Sciatic nerve (tissue), 2 donors: ENCODE measurements around the gene DNASE1L1. TPM values are rescaled to one million over a fixed set of nuclear protein-coding genes. Genes with fewer than 3 reads are reported as not detected.

Experiments
- ATAC-seq: fragments of 200-7000 bp; cut with Tn5 transposase; one replicate; pipeline ENCODE4 v1.9.1; 2020; ENCODE audit warnings: mild to moderate bottlenecking, moderate library complexity
- DNase-seq: peaks from one replicate; pipeline ENCODE4 v3.0.0-alpha.2; 2020; ENCODE audit warnings: low spot score
- intact Hi-C: fragments of 100-400 bp; cut with DNase I; formaldehyde crosslinking; loops from one replicate; pipeline ENCODE4 v1.14.2; 2022
- microRNA-seq: library from miRNA; unstranded; fragments of <30 nt; microRNA quantifications from one replicate; pipeline ENCODE4 v1.2.0, GENCODE V29; 2020
- total RNA-seq: library from RNA; stranded (reverse); fragmentation: NEBNext Ultra II Directional; extraction: Animal tissue kit (Norgen Biotek cat#: 25700); gene quantifications from one replicate; pipeline ENCODE4 v1.2.1, GENCODE V29; 2021
- donor health status: DM: no; HTN: no; CAD: no.
- donor health status: DM: no; HTN: no; CAD: no.

DNASE1L1 gene
- total RNA-seq, 1 donor from 2014 or later, result 18.4 TPM

GRCh38 chrX:154359362-154360154 is 49.5 kb downstream of the DNASE1L1 start:
- no peak for ATAC-seq
- DNase-seq, result no peak
- intact Hi-C loops, result no loop called here

GRCh38 chrX:154358829-154359228 is 50.2 kb downstream of the DNASE1L1 start:
- DNase-seq (no peak), ATAC-seq (no peak)
- intact Hi-C loops, result no loop called here

DNA sequence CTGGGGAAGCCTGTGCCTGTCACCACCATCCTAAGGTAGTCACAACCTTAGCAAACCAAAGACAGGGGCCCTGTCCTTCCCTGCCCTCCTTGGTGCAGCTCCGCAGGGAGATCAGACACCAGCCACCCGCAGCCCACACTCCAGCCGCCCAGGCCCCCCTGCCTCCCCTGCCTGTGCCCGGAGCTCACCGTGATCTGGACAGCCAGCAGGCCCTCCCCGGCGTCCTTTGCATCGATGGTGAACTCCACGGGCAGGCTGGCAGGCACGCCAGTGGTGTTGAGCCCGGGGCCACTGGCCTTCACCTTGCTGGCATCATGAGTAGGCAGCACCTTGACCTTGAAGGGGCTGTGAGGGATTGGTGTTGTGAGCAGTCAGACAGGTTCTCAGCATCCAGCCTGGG is 51.0 kb downstream of the DNASE1L1 start:
- intact Hi-C loops, result no loop called here
- ATAC-seq, result no peak
- DNase-seq, result no peak

DNA sequence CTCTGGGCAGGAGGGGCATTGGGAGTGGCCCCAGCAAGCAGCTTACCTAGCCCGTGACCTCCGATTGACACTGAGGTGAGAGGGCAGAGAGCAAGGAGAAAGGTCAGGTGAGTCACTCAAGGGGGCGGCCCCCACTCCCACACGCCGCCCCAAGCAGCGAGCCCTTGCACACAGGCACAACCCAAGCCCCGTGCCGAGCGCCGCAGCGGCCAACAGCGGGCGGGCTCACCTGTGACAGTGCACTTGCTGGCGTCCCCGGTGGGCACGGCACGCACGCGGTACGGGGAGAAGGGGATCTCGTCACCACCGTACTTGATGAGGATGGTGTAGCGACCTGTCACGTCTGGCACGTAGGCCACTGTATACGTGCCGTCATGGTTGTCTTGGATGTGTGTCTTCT is 51.8 kb downstream of the DNASE1L1 start:
- DNase-seq (no peak), ATAC-seq (no peak)
- intact Hi-C loops, result no loop called here

DNA sequence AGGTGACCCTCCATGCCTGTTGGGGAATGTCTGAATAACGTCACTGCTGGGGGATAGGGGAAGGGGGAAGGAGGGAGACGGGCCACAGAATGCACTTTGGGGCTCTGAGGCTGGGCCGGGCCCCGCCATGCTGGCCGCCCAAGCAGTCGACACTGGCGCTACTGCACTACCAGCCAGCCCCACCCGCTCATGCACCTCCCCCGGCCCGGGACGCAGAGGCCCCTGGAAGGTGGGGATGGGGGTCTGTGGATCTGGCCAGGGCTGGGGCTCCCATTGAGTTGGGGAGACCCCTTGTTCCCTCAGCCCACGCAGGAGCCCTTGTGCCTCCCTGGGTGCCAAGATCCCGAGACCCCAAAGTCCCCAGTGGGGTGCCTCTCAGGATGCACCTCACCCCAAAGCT is 52.5 kb downstream of the DNASE1L1 start:
- intact Hi-C loops, result no loop called here
- DNase-seq (no peak), ATAC-seq (no peak)

DNA sequence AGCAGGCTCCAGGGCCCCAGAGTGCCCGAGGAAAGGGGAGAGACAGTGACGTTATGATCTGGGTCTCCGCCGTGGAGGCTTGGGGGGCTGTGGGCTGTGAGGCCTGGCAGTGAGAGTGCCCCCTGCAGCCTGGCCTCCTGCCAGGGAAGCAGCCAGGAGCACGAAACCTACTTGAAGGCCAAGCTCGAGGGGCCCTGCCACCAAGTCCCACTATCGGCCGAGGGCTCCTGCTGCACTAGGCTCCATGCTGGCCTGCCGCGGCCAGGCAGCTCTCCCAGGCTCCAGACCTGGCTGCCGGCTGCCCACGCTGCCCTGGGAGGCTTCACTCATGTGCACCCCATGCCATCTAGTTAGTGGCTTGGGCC is 53.3 kb downstream of the DNASE1L1 start:
- DNase-seq, result no peak
- ATAC-seq, result no peak
- intact Hi-C loops, result no loop called here

DNA sequence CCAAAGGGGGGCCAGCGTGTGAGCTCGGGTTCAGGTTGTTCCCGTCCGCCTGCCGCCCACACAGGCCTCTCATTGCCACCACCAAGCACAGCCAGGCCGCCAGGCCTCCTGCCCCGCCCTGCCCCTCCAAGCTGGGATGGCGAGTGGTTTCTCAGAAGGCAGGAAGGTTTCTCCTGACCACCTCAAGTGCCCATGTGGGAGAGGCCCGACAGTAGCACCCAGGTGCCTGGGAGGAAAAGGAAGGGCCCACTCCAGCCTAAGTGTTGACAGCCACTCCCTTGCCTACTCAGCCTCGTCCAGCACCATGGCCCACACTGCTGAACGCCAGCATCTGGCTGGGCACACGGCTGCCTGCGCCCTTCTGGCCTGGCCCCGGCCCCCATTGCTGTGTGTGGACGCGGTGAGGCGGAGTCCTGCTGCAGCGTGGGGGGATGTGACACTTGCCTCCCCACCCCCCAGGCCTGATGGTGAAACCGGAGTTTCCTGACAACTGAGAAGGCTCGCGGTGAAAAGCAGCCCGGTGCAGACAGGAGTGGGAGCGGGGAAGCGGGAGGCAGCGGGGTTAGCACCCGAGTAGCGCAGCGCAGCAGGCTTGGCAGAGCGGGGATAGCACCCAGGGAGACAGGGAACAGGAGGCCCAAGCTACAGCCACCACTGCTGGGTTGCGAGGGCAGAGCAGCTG is 53.8 kb downstream of the DNASE1L1 start:
- intact Hi-C loops, result no loop called here
- DNase-seq (no peak), ATAC-seq (no peak)

DNA sequence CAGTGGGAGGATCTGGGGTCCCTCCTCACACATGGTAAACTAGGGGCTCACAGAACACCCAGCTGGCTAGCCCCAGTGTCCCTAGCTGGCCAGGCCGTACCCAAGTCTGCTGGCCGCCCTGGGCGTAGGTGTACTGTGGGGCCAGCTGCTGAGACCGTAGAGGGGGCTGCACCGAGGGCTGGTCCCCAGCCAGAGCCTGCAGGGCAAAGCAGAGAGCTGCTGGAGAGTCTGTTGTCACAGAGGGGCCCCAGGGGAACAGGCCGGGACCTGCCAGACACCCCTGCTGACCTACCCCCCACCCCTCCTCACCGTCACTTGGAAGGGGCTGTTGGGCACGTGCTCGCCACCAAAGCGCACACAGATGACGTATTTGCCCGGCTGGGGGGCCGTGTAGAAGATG is 54.5 kb downstream of the DNASE1L1 start:
- no peak for ATAC-seq
- intact Hi-C loops, result no loop called here
- DNase-seq, result no peak

- intact Hi-C loops, result no loop called here
- DNase-seq (no peak), ATAC-seq (no peak)
Measured at GRCh38 chrX:154354013-154354412, 55.0 kb downstream of the DNASE1L1 start.

- no peak for ATAC-seq
- intact Hi-C loops, result no loop called here
- no peak for DNase-seq
Measured at GRCh38 chrX:154353172-154353843, 55.7 kb downstream of the DNASE1L1 start.

DNA sequence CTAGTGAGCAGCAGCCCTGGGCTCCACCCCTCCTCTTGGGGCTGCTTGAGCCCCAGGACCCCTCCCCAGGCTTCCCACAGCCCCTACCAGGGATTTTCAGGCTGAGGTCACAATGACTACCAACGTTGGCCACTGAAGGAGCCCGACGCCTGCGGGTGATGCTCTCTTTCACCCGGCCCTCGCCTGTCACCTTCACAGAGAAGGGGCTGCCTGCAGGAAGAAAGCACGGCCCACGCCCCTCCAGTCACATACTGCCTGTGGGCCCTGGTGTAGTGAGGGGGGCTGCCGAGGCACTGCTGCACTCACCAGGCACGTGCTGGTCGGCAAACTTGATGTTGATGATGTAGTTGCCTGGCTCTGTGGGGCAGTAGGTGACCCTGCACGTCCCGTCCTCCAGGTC is 56.6 kb downstream of the DNASE1L1 start:
- ATAC-seq, result no peak
- intact Hi-C loops, result no loop called here
- DNase-seq, result no peak

GRCh38 chrX:154352012-154352401 is 57.0 kb downstream of the DNASE1L1 start:
- DNase-seq (no peak), ATAC-seq (no peak)
- intact Hi-C loops, result no loop called here

Small RNAs within 50 kb of the gene (microRNA-seq; reads per million reads assigned to microRNA genes)
- not detected for gene MIR6858

Other genes with a start within 250 kb of the DNASE1L1 start
- gene OPN1MW, start 226.7 kb downstream of the DNASE1L1 start, total RNA-seq, result not detected
- gene OPN1MW2, start 189.5 kb downstream of the DNASE1L1 start, total RNA-seq, result not detected
- not detected for gene OPN1MW3, start 151.7 kb downstream of the DNASE1L1 start, total RNA-seq
- not detected for gene TEX28, start 114.1 kb downstream of the DNASE1L1 start, total RNA-seq
- gene TKTL1, start 113.5 kb downstream of the DNASE1L1 start, total RNA-seq, result 0.18 TPM
- 1,228 TPM for gene FLNA, start 34.6 kb downstream of the DNASE1L1 start, total RNA-seq
- 61.5 TPM for gene EMD, start 30.0 kb downstream of the DNASE1L1 start, total RNA-seq
- gene RPL10, start 10.9 kb downstream of the DNASE1L1 start, total RNA-seq, result 2,095 TPM
- gene TAFAZZIN, start 2.3 kb upstream of the DNASE1L1 start, total RNA-seq, result 56.7 TPM
- gene ATP6AP1, start 19.4 kb upstream of the DNASE1L1 start, total RNA-seq, result 59.1 TPM
- gene GDI1, start 27.9 kb upstream of the DNASE1L1 start, total RNA-seq, result 177 TPM
- gene FAM50A, start 34.9 kb upstream of the DNASE1L1 start, total RNA-seq, result 51.1 TPM
- 73.0 TPM for gene PLXNA3, start 49.0 kb upstream of the DNASE1L1 start, total RNA-seq
- 10.6 TPM for gene LAGE3, start 70.0 kb upstream of the DNASE1L1 start, total RNA-seq
- gene UBL4A, start 77.4 kb upstream of the DNASE1L1 start, total RNA-seq, result 29.4 TPM
- 17.7 TPM for gene SLC10A3, start 81.4 kb upstream of the DNASE1L1 start, total RNA-seq
- 40.3 TPM for gene FAM3A, start 107.0 kb upstream of the DNASE1L1 start, total RNA-seq
- 50.4 TPM for gene G6PD, start 137.6 kb upstream of the DNASE1L1 start, total RNA-seq
- 25.2 TPM for gene IKBKG, start 138.4 kb upstream of the DNASE1L1 start, total RNA-seq
- not detected for gene CTAG1A, start 175.9 kb upstream of the DNASE1L1 start, total RNA-seq
- gene CTAG1B, start 210.0 kb upstream of the DNASE1L1 start, total RNA-seq, result not detected
- not detected for gene CTAG2, start 244.3 kb upstream of the DNASE1L1 start, total RNA-seq